ENCODE measurements around the gene TUBB1.

DNA sequence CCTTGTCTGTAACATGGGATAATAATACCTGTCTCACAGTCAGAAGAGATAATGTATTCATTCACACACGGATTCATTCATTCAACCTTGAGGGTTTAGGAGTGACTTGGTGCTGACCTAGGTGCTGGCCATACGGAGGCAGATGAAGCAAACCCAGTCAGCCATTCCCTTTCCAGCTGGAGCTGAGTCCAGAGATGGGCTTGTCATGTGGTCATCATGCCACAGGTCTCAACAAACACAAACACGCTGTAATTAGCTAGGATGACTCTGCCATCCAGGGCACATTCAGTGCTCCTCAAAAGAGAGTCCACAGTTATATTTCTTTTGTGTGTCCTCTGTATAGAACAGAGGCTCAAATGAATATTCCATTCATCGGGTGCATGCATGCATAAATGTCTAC, 42.9 kb downstream of the TUBB1 start:
- TF ChIP-seq, protein P1, sequence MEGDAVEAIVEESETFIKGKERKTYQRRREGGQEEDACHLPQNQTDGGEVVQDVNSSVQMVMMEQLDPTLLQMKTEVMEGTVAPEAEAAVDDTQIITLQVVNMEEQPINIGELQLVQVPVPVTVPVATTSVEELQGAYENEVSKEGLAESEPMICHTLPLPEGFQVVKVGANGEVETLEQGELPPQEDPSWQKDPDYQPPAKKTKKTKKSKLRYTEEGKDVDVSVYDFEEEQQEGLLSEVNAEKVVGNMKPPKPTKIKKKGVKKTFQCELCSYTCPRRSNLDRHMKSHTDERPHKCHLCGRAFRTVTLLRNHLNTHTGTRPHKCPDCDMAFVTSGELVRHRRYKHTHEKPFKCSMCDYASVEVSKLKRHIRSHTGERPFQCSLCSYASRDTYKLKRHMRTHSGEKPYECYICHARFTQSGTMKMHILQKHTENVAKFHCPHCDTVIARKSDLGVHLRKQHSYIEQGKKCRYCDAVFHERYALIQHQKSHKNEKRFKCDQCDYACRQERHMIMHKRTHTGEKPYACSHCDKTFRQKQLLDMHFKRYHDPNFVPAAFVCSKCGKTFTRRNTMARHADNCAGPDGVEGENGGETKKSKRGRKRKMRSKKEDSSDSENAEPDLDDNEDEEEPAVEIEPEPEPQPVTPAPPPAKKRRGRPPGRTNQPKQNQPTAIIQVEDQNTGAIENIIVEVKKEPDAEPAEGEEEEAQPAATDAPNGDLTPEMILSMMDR (conservative IDR thresholded peaks at IDR 0.05): no peak
- no peak for TF ChIP-seq EZH2 (IDR thresholded peaks at IDR 0.05; ENCODE audit: low read depth)
